HG03045 (cell line): Measurements from ENCODE around the gene SMIM3.
"Not testable (repeated sequence)": the region's sequence is repeated elsewhere in the genome, so short reads cannot be mapped to it uniquely, and the experiment has no call there.

Experiments used
- ATAC-seq: cut with Tn5 transposase; IDR thresholded peaks from one replicate; pipeline ENCODE4 v1.9.1; 2021; ENCODE audit warnings: mild to moderate bottlenecking, moderate library complexity; ENCODE audit not compliant: unreplicated experiment

SMIM3 gene

GRCh38 chr5:150793423-150793888, 14.9 kb downstream of the SMIM3 start:
- not testable (repeated sequence) for ATAC-seq

DNA sequence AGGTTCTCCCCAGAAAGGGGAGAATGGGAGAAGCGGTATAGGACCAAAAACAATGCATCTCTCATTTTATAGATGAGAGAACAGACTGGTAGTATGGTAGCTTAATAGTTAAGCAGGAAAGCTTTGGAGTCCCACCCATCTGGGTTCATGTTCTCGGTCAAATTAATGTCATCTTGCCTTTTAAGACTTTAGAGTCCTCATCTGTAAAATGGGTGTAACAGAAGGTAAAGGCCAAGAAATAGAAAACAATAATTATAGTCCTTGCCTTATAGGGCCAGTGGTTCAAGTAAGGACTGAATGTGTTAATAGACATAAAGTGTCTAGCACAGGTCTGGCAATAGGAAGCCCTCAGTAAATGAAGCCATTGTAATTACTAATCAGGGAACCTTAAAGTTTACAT, 16.4 kb downstream of the SMIM3 start:
- no peak for ATAC-seq

DNA sequence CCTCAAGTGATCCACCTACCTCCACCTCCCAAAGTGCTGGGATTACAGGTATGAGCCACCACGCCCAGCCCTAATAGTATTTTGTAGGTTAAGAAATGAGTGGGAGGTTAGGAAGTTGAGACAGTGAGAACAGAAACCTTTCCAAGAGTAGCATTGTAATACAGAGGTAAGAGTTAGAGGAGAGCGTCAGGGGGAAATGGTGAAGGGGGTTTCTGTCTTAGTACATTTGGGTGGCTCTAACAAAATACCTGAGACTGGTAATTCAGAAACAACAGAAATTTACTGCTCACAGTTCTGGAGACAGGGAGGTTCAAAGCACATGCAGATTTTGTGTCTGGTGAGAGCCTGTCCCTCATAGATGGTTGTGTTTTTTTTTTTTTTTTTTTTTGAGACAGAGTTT, 18.8 kb downstream of the SMIM3 start:
- ATAC-seq = no peak

DNA sequence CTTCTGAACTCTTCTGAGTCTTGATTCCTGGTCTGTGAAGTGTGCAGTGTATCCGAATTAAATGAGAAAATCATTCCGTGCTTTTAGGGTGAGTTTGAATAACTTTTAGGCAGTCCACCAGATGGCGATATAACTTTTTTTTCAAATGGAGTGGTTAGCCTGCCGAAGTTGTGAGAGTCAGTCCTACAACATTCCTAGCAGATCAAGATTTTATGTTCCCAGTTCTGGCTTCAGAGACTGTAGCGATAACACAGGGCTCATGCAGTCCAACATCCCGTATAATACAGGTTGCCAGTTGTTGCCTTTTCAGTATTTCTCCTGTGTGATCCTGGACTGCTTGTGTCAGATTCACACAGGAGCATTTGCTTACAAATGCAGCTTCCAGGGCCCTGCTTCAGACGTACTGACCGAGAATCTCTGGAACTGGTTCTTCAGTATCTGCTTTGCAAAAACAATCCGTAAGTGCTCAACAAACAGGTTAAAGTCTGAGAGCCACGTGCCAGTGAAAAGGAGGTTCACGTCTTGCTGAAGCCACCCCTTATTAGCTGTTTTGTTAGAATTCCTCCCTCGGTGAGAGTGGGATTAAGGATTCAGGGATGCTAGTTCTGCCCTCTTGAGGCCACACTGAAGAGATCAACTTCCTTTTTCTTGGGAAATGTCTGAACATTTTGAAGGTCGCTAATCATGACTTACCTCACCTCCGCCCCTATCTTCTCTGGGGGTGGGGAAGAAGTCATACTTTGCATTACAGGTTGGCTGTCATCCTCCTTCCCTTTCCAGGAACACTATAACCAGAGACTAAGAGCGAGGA, 22.8 kb downstream of the SMIM3 start:
- ATAC-seq = no peak

DNA sequence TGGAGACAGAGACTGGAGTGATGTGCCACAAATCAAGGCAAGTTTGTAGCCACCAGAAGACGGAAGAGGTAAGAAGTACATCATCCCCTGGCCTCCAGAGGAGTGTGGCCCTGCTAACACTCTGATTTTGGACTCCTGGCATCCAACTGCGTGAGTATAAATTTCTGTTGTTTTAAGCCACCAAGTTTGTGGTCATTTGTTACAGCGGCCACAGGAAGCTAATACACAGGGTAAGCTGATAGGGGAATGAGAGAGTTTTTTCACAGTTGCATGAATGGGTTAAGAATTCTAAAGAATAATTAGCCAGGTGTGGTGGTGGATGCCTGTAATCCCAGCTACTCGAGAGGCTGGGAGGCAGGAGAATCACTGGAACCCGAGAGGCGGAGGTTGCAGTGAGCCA, 25.8 kb downstream of the SMIM3 start:
- no peak for ATAC-seq

- no peak for ATAC-seq
Observed at GRCh38 chr5:150809363-150809762, 30.8 kb downstream of the SMIM3 start.

DNA sequence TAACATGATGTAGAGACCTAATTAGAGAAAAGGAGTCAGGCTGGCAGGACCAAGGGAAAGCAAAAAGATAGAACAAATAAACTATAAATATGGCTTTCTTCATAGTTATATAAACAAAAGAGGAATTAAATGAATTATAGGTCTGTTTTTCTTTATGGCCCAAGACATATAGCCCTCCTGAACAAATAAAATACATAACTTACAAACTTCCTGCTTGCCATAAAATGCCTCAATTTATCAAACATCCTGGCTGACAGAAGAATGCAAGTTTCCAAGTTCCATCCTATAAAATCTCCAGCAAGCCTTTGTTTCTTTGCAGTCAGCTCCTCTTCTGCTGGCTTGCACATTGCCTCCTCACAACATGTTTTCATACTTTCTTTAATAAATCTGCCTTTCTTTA, 36.5 kb downstream of the SMIM3 start:
- no peak for ATAC-seq

DNA sequence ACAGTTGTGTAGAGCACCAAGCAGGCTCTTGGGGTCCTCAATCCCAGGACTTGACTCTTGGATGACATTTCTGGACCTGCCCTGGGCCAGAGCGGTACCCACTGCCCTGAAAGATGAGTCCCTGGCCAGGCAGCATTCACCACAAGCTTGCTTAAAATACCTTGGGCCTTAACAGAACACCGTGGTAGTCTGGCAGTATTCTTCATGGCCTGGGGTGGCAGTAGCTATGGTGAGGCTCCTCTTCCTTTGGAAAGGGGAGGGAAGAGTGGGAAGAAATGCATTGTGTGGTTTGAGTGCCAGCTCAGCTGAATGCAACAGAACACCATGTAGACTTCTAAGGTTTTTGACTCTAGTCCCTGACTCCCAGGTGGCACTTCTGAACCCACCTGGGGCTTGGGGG, 38.4 kb downstream of the SMIM3 start:
- ATAC-seq = no peak

- no peak for ATAC-seq
Observed at GRCh38 chr5:150829744-150830143, 51.2 kb downstream of the SMIM3 start.

- not testable (repeated sequence) for ATAC-seq
Observed at GRCh38 chr5:150831821-150832220, 53.3 kb downstream of the SMIM3 start.

GRCh38 chr5:150836064-150836463, 57.5 kb downstream of the SMIM3 start:
- ATAC-seq = no peak

DNA sequence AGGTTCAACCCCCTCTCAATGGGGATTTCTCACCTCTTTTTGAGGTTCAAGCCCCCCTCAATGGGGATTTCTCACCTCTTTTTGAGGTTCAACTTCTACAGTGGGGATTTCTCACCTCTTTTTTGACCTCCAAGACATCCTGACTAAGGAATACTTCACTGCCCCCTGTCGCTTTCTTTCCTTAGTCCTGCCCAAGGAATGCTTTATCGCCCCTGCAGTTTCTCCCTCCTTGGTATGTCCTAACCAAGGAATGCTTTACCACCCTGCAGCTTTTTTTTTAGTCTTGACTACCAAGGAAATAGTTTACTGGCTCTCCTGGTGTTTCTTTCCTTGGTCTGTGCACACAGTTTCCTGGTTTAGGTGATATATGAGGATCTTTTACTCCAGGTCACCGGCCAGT, 58.1 kb downstream of the SMIM3 start:
- ATAC-seq = no peak

DNA sequence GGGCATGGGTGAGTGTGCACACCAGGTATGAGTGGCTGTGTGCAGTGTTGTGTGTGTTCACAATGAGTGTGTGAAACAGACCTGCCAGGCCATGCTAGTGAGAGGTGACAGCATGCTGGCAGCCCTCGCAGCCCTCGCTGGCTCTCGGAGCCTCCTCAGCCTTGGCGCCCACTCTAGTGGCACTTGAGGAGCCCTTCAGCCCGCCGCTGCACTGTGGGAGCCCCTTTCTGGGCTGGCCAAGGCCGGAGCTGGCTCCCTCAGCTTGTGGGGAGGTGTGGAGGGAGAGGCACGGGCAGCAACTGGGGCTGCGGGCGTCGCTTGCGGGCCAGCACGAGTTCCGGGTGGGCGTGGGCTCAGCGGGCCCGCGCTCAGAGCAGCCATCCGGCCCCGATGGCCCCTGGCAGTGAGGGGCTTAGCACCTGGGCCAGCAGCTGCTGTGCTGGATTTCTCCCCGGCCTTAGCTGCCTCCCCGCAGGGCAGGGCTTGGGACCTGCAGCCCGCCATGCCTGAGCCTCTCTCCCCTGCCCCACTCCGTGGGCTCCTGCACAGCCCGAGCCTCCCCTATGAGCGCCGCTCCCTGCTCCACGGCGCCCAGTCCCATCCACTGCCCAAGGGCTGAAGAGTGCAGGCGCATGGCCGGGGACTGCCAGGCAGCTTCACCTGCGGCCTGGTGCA, 66.8 kb downstream of the SMIM3 start:
- not testable (repeated sequence) for ATAC-seq

- ATAC-seq = not testable (repeated sequence)
Observed at GRCh38 chr5:150846308-150846653, 67.7 kb downstream of the SMIM3 start, which contains the start of gene IRGM. TSS of gene IRGM (plus strand) at chr5:150846521. CDS start at chr5:150848124, 1,603 bp downstream.
